Naive thymus-derived CD4-positive, alpha-beta T cell (primary cell): ENCODE data around the gene SACS. TPM values are rescaled to one million over a fixed set of nuclear protein-coding genes. Genes with fewer than 3 reads are reported as not detected.
A peak's percentile ranks its signal among the peaks of the same experiment; 100 is the strongest.

ENCODE experiments used
- ATAC-seq: fragments of 150-1000 bp; cut with Tn5 transposase; 2 replicates; pipeline ENCODE4 v1.10.0; 2021; ENCODE audit warnings: mild to moderate bottlenecking, moderate library complexity
- CTCF ChIA-PET: fragments of 350-600 bp; sonication (Branson Sonifier 250); formaldehyde crosslinking; loops from one replicate; lab custom pipeline; 2021; ENCODE audit warnings: antibody characterized with exemption; lab: Charles Lee
- POLR2A ChIA-PET: fragments of 350-600 bp; sonication (Branson Sonifier 250); formaldehyde crosslinking; loops from one replicate; lab custom pipeline; 2021; ENCODE audit warnings: antibody characterized with exemption, inconsistent platforms; lab: Charles Lee
- DNase-seq, 9 donors: peaks; one replicate each; pipeline versions ENCODE4 v3.0.0 to v3.0.0-alpha.2; 2020 to 2022; ENCODE audit warnings: mixed read lengths in 1 of 9
- H3K27ac ChIP-seq: one replicate; pipeline ENCODE4 v1.7.0; 2013; ENCODE audit warnings: mild to moderate bottlenecking, low read depth, low read length, moderate library complexity
- H3K27me3 ChIP-seq, 2 donors: one replicate each; pipeline ENCODE4 v1.7.0; 2013; ENCODE audit warnings: low read length in 2 of 2, mild to moderate bottlenecking in 2 of 2, moderate library complexity in 2 of 2; ENCODE audit not compliant: control insufficient read depth in 2 of 2, insufficient read depth in 2 of 2
- H3K36me3 ChIP-seq, 3 experiments: 1 replicate in 2 of 3; 2 replicates in 1 of 3; pipeline ENCODE4 v1.7.0; 2013; ENCODE audit warnings: low read length in 3 of 3, mild to moderate bottlenecking in 3 of 3, moderate library complexity in 1 of 3; ENCODE audit not compliant: insufficient read depth in 3 of 3, control insufficient read depth in 2 of 3
- H3K4me1 ChIP-seq, 2 donors: one replicate each; pipeline ENCODE4 v1.7.0; 2013; ENCODE audit warnings: low read length in 2 of 2, mild to moderate bottlenecking in 2 of 2, moderate library complexity in 1 of 2; ENCODE audit not compliant: control insufficient read depth in 2 of 2, insufficient read depth in 2 of 2
- H3K4me3 ChIP-seq: 2 replicates; pipeline ENCODE4 v1.7.0; 2013; ENCODE audit warnings: mild to moderate bottlenecking, low read length
- H3K9me3 ChIP-seq, 3 experiments: 1 replicate in 2 of 3; 2 replicates in 1 of 3; pipeline ENCODE4 v1.7.0; 2013; ENCODE audit warnings: low read length in 3 of 3; ENCODE audit not compliant: control insufficient read depth in 2 of 3
- H3K27ac Mint-ChIP-seq, 9 donors: one replicate each; pipeline ENCODE4 v1.8.0; 2020 to 2022; ENCODE audit warnings: mixed read lengths in 9 of 9, mild to moderate bottlenecking in 8 of 9, moderate library complexity in 5 of 9, inconsistent platforms in 2 of 9
- H3K27me3 Mint-ChIP-seq, 5 donors: one replicate each; pipeline ENCODE4 v1.8.0; 2021 to 2022; ENCODE audit warnings: mixed read lengths in 5 of 5, mild to moderate bottlenecking in 1 of 5
- H3K36me3 Mint-ChIP-seq, 5 donors: one replicate each; pipeline ENCODE4 v1.8.0; 2020 to 2022; ENCODE audit warnings: mixed read lengths in 5 of 5, mild to moderate bottlenecking in 3 of 5, inconsistent platforms in 1 of 5
- H3K4me1 Mint-ChIP-seq, 7 donors: one replicate each; pipeline ENCODE4 v1.8.0; 2020 to 2022; ENCODE audit warnings: mixed read lengths in 7 of 7, mild to moderate bottlenecking in 3 of 7, inconsistent platforms in 1 of 7
- H3K4me3 Mint-ChIP-seq, 10 donors: one replicate each; pipeline ENCODE4 v1.8.0; 2020 to 2022; ENCODE audit warnings: mild to moderate bottlenecking in 10 of 10, mixed read lengths in 10 of 10, moderate library complexity in 6 of 10, inconsistent platforms in 2 of 10
- H3K9me3 Mint-ChIP-seq, 11 donors: one replicate each; pipeline ENCODE4 v1.8.0; 2020 to 2022; ENCODE audit warnings: mixed read lengths in 11 of 11, mild to moderate bottlenecking in 4 of 11, inconsistent platforms in 1 of 11, moderate library complexity in 1 of 11
- intact Hi-C, 2 donors: fragments of 100-400 bp; cut with micrococcal nuclease; formaldehyde crosslinking; loops; one replicate each; pipeline ENCODE4 v1.15.1; 2023
- polyA plus RNA-seq, 2 donors: library from polyadenylated mRNA; unstranded; fragments of 300-500 nt; fragmentation: Illumina TruSeq; gene quantifications; one replicate each; pipeline ENCODE4 v1.2.3, GENCODE V29; 2021
- total RNA-seq, 6 experiments: library from RNA in 5 of 6; stranded (reverse) in 5 of 6; gene quantifications; 1 replicate in 5 of 6; 2 replicates in 1 of 6; pipeline ENCODE4 v1.2.3 and lab custom pipeline; 2021 to 2026

SACS gene
- total and polyA plus RNA-seq, 7 experiments from 2014 or later = 3.7 to 31.7 (median 13.3) TPM

DNA sequence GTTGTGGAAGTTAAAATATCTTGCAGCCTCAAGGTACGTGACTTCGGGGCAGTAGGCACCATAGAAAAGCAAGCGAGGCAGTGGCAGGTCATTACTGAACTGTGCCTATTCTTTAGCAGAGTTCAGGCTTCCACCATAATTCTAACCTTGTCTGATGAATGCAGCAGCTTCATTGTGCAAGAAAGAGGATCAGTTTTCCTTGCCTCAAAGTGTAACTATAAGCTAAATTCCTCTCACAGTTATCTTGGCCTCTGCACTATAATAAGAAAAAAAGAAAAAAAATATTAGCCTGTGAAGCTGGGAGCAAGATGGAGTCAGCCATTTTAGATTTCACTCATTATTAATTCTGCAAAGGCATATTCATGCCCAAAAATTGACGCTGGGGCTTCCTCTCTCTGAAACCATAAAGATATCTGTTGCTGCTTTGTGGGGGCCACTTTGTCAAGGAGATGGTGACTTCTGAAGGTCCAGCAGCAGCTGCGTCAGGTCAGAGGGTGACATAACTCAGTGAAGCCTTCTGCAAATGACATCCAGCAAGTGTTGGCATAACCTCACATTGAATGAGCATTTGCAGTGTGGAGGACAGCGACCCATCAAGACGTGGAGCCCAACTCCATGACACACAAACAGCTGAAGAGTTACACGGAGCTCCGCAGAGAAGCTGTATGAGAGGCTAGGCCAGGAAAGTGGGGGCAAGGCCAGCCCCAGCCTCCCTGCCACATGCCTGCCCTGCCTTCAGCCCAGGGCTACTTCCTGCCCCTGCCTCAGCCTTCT is 23.1 kb upstream of the SACS start:
- Histone ChIP-seq H3K9me3 (no peaks in the 10 kb centered on the region), H3K4me1 (no peaks in the 10 kb centered on the region), H3K36me3 (no peaks in the 10 kb centered on the region), H3K4me3 (no peak overlapping the region), H3K27me3 (no peaks in the 10 kb centered on the region), H3K27ac (no peak overlapping the region)
- Mint-ChIP-seq H3K4me1 (peaks cover 0 to 5% (median 0%) of the 10 kb centered on the region in 7 donors), H3K4me3 (no peak overlapping the region), H3K27me3 (peaks cover 0 to 13% (median 6%) of the 10 kb centered on the region in 5 donors), H3K9me3 (no peaks in the 10 kb centered on the region), H3K36me3 (no peaks in the 10 kb centered on the region), H3K27ac (no peak overlapping the region)
- ChIA-PET CTCF (no interaction called here), POLR2A (no interaction called here)
- no peak for ATAC-seq
- intact Hi-C loops = no loop called here
- DNase-seq = no peak

DNA sequence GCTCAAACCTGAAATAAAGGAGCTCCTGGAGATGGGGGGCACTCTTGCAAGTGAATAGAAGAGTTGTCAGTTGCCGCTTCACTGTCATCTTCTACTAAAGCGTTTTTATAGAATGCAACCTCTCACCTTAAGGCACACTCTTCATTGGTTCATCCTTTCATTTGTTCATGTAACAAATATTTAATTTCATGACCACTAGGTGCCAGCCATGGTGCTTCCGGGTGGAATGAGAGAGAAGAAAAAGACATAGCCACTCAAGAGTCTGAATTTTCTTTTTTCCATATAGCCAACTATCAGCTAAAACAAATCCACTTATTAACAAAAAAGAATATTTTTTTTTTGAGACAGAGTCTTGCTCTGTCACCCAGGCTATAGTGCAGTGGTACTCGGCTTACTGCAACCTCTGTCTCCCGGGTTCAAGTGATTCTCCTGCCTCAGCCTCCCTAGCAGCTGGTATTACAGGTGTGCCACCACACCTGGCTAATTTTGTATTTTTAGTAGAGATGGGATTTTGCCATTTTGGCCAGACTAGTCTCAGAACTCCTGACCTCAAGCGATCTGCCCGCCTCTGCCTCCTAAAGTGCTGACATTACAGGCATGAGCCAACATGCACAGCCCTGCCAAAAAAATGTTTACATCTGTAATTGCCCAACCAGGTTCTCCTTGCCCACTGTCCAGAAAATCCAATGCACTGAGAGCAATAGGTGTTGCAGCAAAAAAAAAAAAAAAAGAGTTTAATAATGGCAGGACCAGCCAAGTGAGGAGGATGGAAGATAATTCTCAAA is 22.1 kb upstream of the SACS start:
- Mint-ChIP-seq H3K36me3 (no peaks in the 10 kb centered on the region), H3K4me3 (no peak overlapping the region), H3K9me3 (no peaks in the 10 kb centered on the region), H3K4me1 (peaks cover 0 to 3% (median 0%) of the 10 kb centered on the region in 7 donors), H3K27ac (no peak overlapping the region), H3K27me3 (peaks cover 0 to 11% (median 4%) of the 10 kb centered on the region in 5 donors)
- Histone ChIP-seq H3K36me3 (no peaks in the 10 kb centered on the region), H3K27me3 (no peaks in the 10 kb centered on the region), H3K4me1 (no peaks in the 10 kb centered on the region), H3K4me3 (no peak overlapping the region), H3K9me3 (no peaks in the 10 kb centered on the region), H3K27ac (no peak overlapping the region)
- POLR2A ChIA-PET = no interaction called here
- intact Hi-C loops = no loop called here
- CTCF ChIA-PET = no interaction called here
- ATAC-seq (no peak), DNase-seq (no peak)

DNA sequence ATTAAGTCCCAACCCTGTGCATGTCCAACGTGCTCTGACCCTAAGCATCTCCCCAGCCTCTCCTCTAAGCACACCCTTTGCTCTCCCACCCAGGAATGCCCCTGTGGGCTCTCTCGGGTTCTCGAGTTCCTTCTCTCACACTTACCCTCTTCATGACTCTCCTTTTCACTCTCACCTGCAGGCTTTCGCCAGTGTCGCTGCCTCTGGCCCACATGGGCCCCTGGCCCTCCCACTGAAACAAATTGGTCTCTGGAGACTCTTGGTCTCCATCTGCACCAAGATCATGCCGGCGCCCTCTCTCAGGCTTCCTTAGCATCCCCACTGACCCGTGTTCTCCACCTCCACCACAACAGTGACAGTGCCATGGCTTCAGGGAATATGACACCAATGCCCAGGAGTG is 19.6 kb upstream of the SACS start:
- no peak overlapping the region for H3K4me3 Mint-ChIP-seq
- Histone ChIP-seq H3K36me3 (no peaks in the 10 kb centered on the region), H3K27ac (no peak overlapping the region), H3K4me1 (no peaks in the 10 kb centered on the region), H3K27me3 (no peaks in the 10 kb centered on the region), H3K9me3 (no peaks in the 10 kb centered on the region), H3K4me3 (no peak overlapping the region)
- ATAC-seq = no peak
- DNase-seq = no peak
- intact Hi-C loops = no loop called here
- H3K27me3 Mint-ChIP-seq = peaks cover 0 to 11% (median 8%) of the 10 kb centered on the region in 5 donors
- no peak overlapping the region for H3K27ac Mint-ChIP-seq
- no peaks in the 10 kb centered on the region for H3K9me3 Mint-ChIP-seq
- H3K36me3 Mint-ChIP-seq = no peaks in the 10 kb centered on the region
- no peaks in the 10 kb centered on the region for H3K4me1 Mint-ChIP-seq
- CTCF ChIA-PET = no interaction called here
- POLR2A ChIA-PET = no interaction called here

DNA sequence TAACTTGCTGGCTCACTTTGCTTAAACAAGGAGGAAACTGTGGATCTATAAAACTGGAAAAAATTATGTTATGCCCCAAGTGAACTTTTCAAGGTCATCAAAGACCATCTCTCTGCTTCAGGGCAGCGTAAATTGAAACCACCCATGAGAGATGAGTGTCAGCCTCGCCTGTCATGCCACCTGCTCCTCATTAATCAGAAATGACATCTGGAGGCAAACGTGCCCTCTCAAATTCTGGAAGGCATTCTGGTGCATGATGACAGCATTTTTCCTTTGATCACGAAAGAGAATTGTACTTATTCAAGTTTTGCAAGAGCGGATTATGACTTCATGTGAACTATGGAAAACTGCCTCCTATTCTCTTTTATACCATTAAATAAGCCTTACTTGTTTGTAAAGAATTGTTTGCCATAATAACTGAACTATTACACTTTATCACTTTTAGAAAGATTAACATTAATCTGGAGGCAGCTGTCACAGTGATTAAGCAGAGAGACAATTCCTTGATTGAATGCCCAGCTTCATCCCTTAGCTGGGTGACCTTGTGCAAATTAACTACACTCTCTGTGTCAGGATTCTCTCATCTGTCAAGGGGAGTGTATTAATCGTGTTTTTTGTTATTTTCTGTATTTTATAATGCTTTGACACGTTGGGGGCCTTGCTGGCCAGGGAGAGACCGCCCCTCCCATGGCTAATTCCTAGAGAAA is 17.0 kb upstream of the SACS start:
- DNase-seq (no peak), ATAC-seq (no peak)
- CTCF ChIA-PET = no interaction called here

DNA sequence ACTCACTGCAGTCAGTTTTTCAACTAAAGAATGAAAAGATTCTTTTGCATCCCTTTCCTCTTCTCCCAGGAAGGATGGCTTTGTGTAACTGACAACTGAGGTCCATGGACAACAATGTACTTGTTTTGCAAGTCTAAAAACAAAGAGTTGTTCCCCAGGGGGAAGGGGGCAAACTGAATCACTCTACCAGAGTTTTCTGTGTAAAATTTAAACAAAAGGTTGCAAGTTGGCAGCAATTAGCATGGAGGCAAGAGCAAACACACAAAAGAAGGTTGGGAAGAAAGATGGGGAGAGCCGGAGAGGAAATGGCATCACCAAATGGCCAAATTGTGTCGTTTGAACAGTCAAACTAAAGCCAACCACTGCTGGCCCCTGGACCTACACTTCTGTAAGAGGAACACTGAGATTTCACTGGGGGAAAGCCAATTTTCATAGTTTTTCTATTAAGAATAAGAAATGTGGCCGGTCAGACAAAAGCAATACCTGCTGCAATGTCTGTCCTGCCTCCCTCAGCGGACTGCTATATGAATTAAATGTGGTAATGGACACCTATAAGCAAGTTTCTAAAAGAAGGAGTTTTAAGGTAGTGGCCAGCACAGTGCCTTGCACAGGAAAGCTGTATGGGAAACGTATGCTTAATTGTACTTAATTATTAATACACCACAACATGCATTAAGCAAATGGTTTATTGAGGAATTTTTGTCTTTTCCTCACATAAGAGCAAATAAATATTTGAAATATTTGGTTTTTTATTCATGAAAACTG is 16.1 kb upstream of the SACS start:
- DNase-seq (no peak), ATAC-seq (no peak)
- Mint-ChIP-seq H3K27me3 (peaks cover 0 to 10% (median 5%) of the 10 kb centered on the region in 5 donors), H3K4me3 (no peak overlapping the region), H3K27ac (no peak overlapping the region), H3K9me3 (peaks cover 0 to 2% (median 0%) of the 10 kb centered on the region in 11 donors), H3K36me3 (no peaks in the 10 kb centered on the region), H3K4me1 (no peaks in the 10 kb centered on the region)
- Histone ChIP-seq H3K4me3 (no peak overlapping the region), H3K27ac (no peak overlapping the region), H3K4me1 (no peaks in the 10 kb centered on the region), H3K36me3 (no peaks in the 10 kb centered on the region), H3K27me3 (no peaks in the 10 kb centered on the region), H3K9me3 (no peaks in the 10 kb centered on the region)
- CTCF ChIA-PET = no interaction called here
- intact Hi-C loops = no loop called here
- POLR2A ChIA-PET = no interaction called here

More for the DNA sequence above, 17.0 kb upstream of the SACS start:
- intact Hi-C loops = no loop called here
- peak overlapping the region in 1 of 9 donors; percentile 12 for H3K27ac Mint-ChIP-seq
- H3K27ac ChIP-seq = no peak overlapping the region
- H3K27me3 Mint-ChIP-seq = peaks cover 0 to 11% (median 8%) of the 10 kb centered on the region in 5 donors
- H3K4me3 ChIP-seq = no peak overlapping the region
- POLR2A ChIA-PET = no interaction called here
- no peaks in the 10 kb centered on the region for H3K27me3 ChIP-seq
- no peaks in the 10 kb centered on the region for H3K36me3 ChIP-seq
- H3K36me3 Mint-ChIP-seq = no peaks in the 10 kb centered on the region
- no peaks in the 10 kb centered on the region for H3K9me3 Mint-ChIP-seq
- no peaks in the 10 kb centered on the region for H3K4me1 ChIP-seq
- no peak overlapping the region for H3K4me3 Mint-ChIP-seq
- no peaks in the 10 kb centered on the region for H3K9me3 ChIP-seq
- no peaks in the 10 kb centered on the region for H3K4me1 Mint-ChIP-seq

DNA sequence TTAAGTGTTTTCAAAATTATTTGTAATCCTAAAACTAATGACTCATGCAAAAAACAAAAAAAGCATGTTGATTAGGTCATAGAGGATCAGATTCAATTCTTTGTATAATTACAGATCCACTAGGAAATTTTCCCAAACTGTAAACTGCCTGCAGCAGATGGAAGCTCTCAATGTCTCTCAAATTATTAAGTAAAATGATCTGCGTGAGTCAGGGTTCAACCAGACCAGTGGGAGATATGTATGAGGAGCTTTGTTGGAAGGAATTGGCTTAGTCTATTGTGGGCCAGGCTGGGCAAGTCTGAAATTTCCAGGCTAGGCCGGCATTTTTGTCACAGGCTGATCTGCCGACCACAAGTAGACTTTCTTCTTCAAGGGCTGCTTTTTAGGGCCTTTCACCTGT is 14.4 kb upstream of the SACS start:
- Mint-ChIP-seq H3K36me3 (peaks cover 0 to 4% (median 0%) of the 10 kb centered on the region in 5 donors), H3K9me3 (peaks cover 0 to 8% (median 0%) of the 10 kb centered on the region in 11 donors), H3K27me3 (peaks cover 0 to 10% (median 3%) of the 10 kb centered on the region in 5 donors), H3K4me3 (no peak overlapping the region), H3K27ac (no peak overlapping the region), H3K4me1 (no peaks in the 10 kb centered on the region)
- CTCF ChIA-PET = no interaction called here
- H3K27ac ChIP-seq = no peak overlapping the region
- no peak overlapping the region for H3K4me3 ChIP-seq
- ATAC-seq (no peak), DNase-seq (no peak)
- H3K9me3 ChIP-seq = no peaks in the 10 kb centered on the region
- no peaks in the 10 kb centered on the region for H3K36me3 ChIP-seq
- no peaks in the 10 kb centered on the region for H3K27me3 ChIP-seq
- intact Hi-C loops = no loop called here
- POLR2A ChIA-PET = no interaction called here
- H3K4me1 ChIP-seq = no peaks in the 10 kb centered on the region
